Measurements from ENCODE around the gene CIITA.

GRCh38 chr16:10954903-10955302 lies 77.9 kb downstream of the CIITA start:
- no peak for TF ChIP-seq SPI1 (IDR thresholded peaks at IDR 0.05; ENCODE audit: borderline replicate concordance, low read depth)
- no peak for TF ChIP-seq POLR2AphosphoS5 (IDR thresholded peaks at IDR 0.05; ENCODE audit: low read depth)
- TF ChIP-seq CTCF (IDR thresholded peaks at IDR 0.05; ENCODE audit: insufficient read depth, low read length): no peak
